GM12892 (cell line): ENCODE results near the gene MRPL1.

Source experiments
- POLR2A ChIP-seq: IDR thresholded peaks from 2 replicates; pipeline ENCODE4 v1.6.1; 2011; ENCODE audit warnings: low read depth, low read length, control low read depth
- POLR2AphosphoS5 ChIP-seq: IDR thresholded peaks from 2 replicates; pipeline ENCODE4 v1.6.1; 2011; ENCODE audit warnings: low read depth, low read length, control low read depth
- TAF1 ChIP-seq: IDR thresholded peaks from 2 replicates; pipeline ENCODE4 v1.6.1; 2011; ENCODE audit warnings: low read depth, mild to moderate bottlenecking, control low read depth, low read length, borderline replicate concordance

- TF ChIP-seq POLR2A (no peak), POLR2AphosphoS5 (no peak), TAF1 (no peak)
These were observed 40.6 kb downstream of the MRPL1 start for GRCh38 chr4:77903186-77903585.
